ENCODE measurements around the gene SORCS2. TPM values are rescaled to one million over a fixed set of nuclear protein-coding genes. Genes with fewer than 3 reads are reported as not detected.

Gene SORCS2
- total RNA-seq, 1 donor from 2014 or later = 13.4 TPM

GRCh38 chr4:7625071-7625470 lies 432.7 kb downstream of the SORCS2 start:
- TF ChIP-seq CTCF (conservative IDR thresholded peaks at IDR 0.05) = no peak
- Mint-ChIP-seq H3K36me3 (no peaks in the 10 kb centered on the region), H3K9me3 (no peaks in the 10 kb centered on the region), H3K27ac (no peak overlapping the region), H3K27me3 (peaks cover 3% of the 10 kb centered on the region), H3K4me1 (ENCODE audit: unreplicated experiment) (peaks cover 4% of the 10 kb centered on the region), H3K4me3 (no peak overlapping the region)
- DNase-seq (ENCODE audit: extremely low spot score, unreplicated experiment) = no peak

- TF ChIP-seq CTCF (conservative IDR thresholded peaks at IDR 0.05) = no peak
- DNase-seq (ENCODE audit: extremely low spot score, unreplicated experiment) = no peak
- Mint-ChIP-seq H3K9me3 (no peaks in the 10 kb centered on the region), H3K27me3 (peaks cover 3% of the 10 kb centered on the region), H3K36me3 (no peaks in the 10 kb centered on the region), H3K27ac (no peak overlapping the region), H3K4me1 (ENCODE audit: unreplicated experiment) (peaks cover 5% of the 10 kb centered on the region), H3K4me3 (no peak overlapping the region)
Measured at GRCh38 chr4:7626531-7626930, 434.2 kb downstream of the SORCS2 start.

- no peak for DNase-seq (ENCODE audit: extremely low spot score, unreplicated experiment)
- Mint-ChIP-seq H3K27ac (no peak overlapping the region), H3K27me3 (peaks cover 6% of the 10 kb centered on the region), H3K4me1 (ENCODE audit: unreplicated experiment) (peaks cover 5% of the 10 kb centered on the region), H3K9me3 (no peaks in the 10 kb centered on the region), H3K36me3 (no peaks in the 10 kb centered on the region), H3K4me3 (no peak overlapping the region)
- TF ChIP-seq CTCF (conservative IDR thresholded peaks at IDR 0.05) = no peak
Measured at GRCh38 chr4:7627251-7628250, 435.2 kb downstream of the SORCS2 start.

GRCh38 chr4:7628432-7628831 lies 436.1 kb downstream of the SORCS2 start:
- Mint-ChIP-seq H3K9me3 (no peaks in the 10 kb centered on the region), H3K27me3 (peaks cover 10% of the 10 kb centered on the region), H3K4me3 (no peak overlapping the region), H3K36me3 (no peaks in the 10 kb centered on the region), H3K4me1 (ENCODE audit: unreplicated experiment) (peaks cover 5% of the 10 kb centered on the region), H3K27ac (no peak overlapping the region)
- DNase-seq (ENCODE audit: extremely low spot score, unreplicated experiment) = no peak
- TF ChIP-seq CTCF (conservative IDR thresholded peaks at IDR 0.05) = no peak

GRCh38 chr4:7629501-7630254 lies 437.3 kb downstream of the SORCS2 start:
- Mint-ChIP-seq H3K9me3 (no peaks in the 10 kb centered on the region), H3K4me3 (no peak overlapping the region), H3K36me3 (no peaks in the 10 kb centered on the region), H3K27me3 (peaks cover 13% of the 10 kb centered on the region), H3K4me1 (ENCODE audit: unreplicated experiment) (peaks cover 5% of the 10 kb centered on the region), H3K27ac (no peak overlapping the region)
- no peak for DNase-seq (ENCODE audit: extremely low spot score, unreplicated experiment)
- TF ChIP-seq CTCF (conservative IDR thresholded peaks at IDR 0.05) = no peak
